Natural killer cell (primary cell): ENCODE measurements around the gene HELZ. TPM values are rescaled to one million over a fixed set of nuclear protein-coding genes. Genes with fewer than 3 reads are reported as not detected.

ENCODE experiments used
- ATAC-seq, 3 donors: fragments of 150-1000 bp in 2 of 3; fragments of 200-7000 bp in 1 of 3; cut with Tn5 transposase; 1 replicate in 1 of 3; 2 replicates in 2 of 3; pipeline ENCODE4 v1.10.0; 2021; ENCODE audit warnings: mild to moderate bottlenecking in 2 of 3, moderate library complexity in 2 of 3
- DNase-seq, 2 donors: peaks; one replicate each; pipeline versions ENCODE4 v3.0.0 to v3.0.0-alpha.2; 2013 to 2021; ENCODE audit warnings: mixed read lengths in 1 of 2
- H3K27ac ChIP-seq: one replicate; pipeline ENCODE4 v1.5.1; 2013; ENCODE audit warnings: mild to moderate bottlenecking, low read length
- H3K27me3 ChIP-seq: one replicate; pipeline ENCODE4 v1.6.1; 2013; ENCODE audit warnings: low read length; ENCODE audit not compliant: control insufficient read depth, insufficient read depth
- H3K36me3 ChIP-seq: one replicate; pipeline ENCODE4 v1.6.1; 2013; ENCODE audit warnings: low read length; ENCODE audit not compliant: control insufficient read depth, insufficient read depth
- H3K4me1 ChIP-seq: one replicate; pipeline ENCODE4 v1.6.1; 2013; ENCODE audit warnings: low read length; ENCODE audit not compliant: control insufficient read depth, insufficient read depth
- H3K4me3 ChIP-seq: one replicate; pipeline ENCODE4 v1.5.1; 2013; ENCODE audit warnings: low read length
- H3K9me3 ChIP-seq: one replicate; pipeline ENCODE4 v1.6.1; 2013; ENCODE audit warnings: low read length; ENCODE audit not compliant: control insufficient read depth, insufficient read depth
- H3K27ac Mint-ChIP-seq, 2 donors: one replicate each; pipeline ENCODE4 v1.8.0; 2022; ENCODE audit warnings: mild to moderate bottlenecking in 2 of 2, mixed read lengths in 2 of 2, moderate library complexity in 1 of 2
- H3K27me3 Mint-ChIP-seq, 2 donors: one replicate each; pipeline ENCODE4 v1.8.0; 2022; ENCODE audit warnings: low read depth in 2 of 2, mixed read lengths in 2 of 2
- H3K36me3 Mint-ChIP-seq: one replicate; pipeline ENCODE4 v1.8.0; 2022; ENCODE audit warnings: mixed read lengths
- H3K4me1 Mint-ChIP-seq, 2 donors: one replicate each; pipeline ENCODE4 v1.8.0; 2022; ENCODE audit warnings: mixed read lengths in 2 of 2
- H3K4me3 Mint-ChIP-seq: one replicate; pipeline ENCODE4 v1.8.0; 2022; ENCODE audit warnings: mild to moderate bottlenecking, moderate library complexity, mixed read lengths
- H3K9me3 Mint-ChIP-seq, 2 donors: one replicate each; pipeline ENCODE4 v1.8.0; 2022; ENCODE audit warnings: mixed read lengths in 2 of 2
- WGBS: methylation state at CpG from one replicate; pipeline ENCODE4 v1.1.7; 2013; ENCODE audit warnings: missing lambda C conversion rate; ENCODE audit not compliant: insufficient coverage; 5-methylcytosine and 5-hydroxymethylcytosine counted together
- intact Hi-C: fragments of 100-400 bp; cut with micrococcal nuclease; formaldehyde crosslinking; loops from one replicate; pipeline ENCODE4 v1.14.2; 2022
- total RNA-seq, 4 donors: library from RNA; stranded (reverse); fragments of 120-200 nt in 1 of 4; gene quantifications; one replicate each; pipeline versions ENCODE4 v1.2.3 to v1.2.4, GENCODE V29; 2013 to 2022
- TF ChIP-seq, protein P1 (sequence below): fragments of 200-600 bp; IDR thresholded peaks from one replicate; pipeline ENCODE4 v1.8.0; 2022; ENCODE audit warnings: antibody characterized with exemption

HELZ gene
- total RNA-seq, 3 donors from 2014 or later (not counting 1 experiment from before 2014, with no cell fraction given), result 274 to 355 (median 292) TPM

DNA sequence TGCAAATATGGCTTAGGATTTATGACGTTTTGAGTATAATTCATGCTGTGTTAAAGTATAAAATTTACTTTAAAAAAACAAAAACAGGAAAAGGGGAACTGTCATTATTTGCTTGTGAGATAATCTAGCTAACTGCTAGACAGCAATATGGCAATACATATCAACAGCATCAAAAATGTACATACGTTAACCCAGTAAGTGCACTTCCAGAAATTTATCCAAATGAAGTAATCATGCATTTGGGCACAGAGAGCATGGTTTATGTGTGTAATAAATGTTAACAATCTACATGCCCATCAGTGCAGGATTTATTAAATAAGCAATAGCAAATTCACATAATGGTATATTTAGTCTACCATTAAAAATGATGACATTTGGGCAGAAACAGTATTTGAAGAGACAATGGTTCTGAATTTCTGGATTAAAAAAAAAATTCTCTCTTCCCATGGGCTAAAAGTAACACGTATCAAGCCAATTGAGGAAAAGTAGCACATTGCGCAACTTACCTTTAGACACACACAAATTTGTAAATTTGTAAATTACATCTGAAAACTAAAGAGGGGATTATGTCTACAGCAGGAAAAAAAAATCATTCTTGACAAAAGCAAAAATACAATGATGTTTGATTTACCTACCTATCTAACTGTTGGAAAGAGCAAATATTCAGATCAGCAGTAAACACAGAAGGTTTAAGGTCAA is 120.4 kb downstream of the HELZ start:
- H3K36me3 ChIP-seq, result peaks cover 59% of the 10 kb centered on the region
- intact Hi-C loops, result no loop called here
- TF ChIP-seq, protein P1, sequence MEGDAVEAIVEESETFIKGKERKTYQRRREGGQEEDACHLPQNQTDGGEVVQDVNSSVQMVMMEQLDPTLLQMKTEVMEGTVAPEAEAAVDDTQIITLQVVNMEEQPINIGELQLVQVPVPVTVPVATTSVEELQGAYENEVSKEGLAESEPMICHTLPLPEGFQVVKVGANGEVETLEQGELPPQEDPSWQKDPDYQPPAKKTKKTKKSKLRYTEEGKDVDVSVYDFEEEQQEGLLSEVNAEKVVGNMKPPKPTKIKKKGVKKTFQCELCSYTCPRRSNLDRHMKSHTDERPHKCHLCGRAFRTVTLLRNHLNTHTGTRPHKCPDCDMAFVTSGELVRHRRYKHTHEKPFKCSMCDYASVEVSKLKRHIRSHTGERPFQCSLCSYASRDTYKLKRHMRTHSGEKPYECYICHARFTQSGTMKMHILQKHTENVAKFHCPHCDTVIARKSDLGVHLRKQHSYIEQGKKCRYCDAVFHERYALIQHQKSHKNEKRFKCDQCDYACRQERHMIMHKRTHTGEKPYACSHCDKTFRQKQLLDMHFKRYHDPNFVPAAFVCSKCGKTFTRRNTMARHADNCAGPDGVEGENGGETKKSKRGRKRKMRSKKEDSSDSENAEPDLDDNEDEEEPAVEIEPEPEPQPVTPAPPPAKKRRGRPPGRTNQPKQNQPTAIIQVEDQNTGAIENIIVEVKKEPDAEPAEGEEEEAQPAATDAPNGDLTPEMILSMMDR, result no peak
- Mint-ChIP-seq H3K4me3 (no peak overlapping the region), H3K27me3 (no peaks in the 10 kb centered on the region), H3K4me1 (peaks cover 10 to 14% of the 10 kb centered on the region in 2 donors), H3K27ac (peak overlapping the region; percentile 3 to 36), H3K9me3 (no peaks in the 10 kb centered on the region), H3K36me3 (no peaks in the 10 kb centered on the region)
- H3K4me3 ChIP-seq, result no peak overlapping the region
- no peak for DNase-seq
- no peaks in the 10 kb centered on the region for H3K27me3 ChIP-seq
- no peaks in the 10 kb centered on the region for H3K4me1 ChIP-seq
- no peak overlapping the region for H3K27ac ChIP-seq
- ATAC-seq, result no peak
- WGBS, result 100% methylated on average over 1 of the region's 4 CpGs
- no peaks in the 10 kb centered on the region for H3K9me3 ChIP-seq

DNA sequence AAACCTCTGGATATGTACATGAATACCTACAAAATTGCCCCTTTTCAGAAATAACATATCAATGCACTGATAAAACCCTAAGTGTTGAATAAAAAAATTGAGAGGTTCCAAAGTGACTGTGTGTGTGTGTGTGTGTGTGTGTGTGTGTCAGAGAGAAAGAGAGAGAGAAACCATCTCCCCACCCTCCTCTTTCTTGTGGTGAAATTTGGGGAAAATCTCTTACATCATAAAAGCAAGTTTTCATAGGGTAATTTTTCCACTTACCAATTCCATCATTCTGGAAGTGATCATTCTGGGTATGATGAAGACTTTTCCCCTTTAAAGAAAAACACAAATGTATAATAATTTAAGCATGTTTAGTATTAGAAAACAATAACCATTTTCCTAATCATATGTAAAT is 121.3 kb downstream of the HELZ start:
- no peaks in the 10 kb centered on the region for H3K27me3 Mint-ChIP-seq
- H3K9me3 Mint-ChIP-seq, result no peaks in the 10 kb centered on the region
- ATAC-seq, result no peak
- DNase-seq, result peak in 1 of 2 donors; percentile 17
- H3K36me3 Mint-ChIP-seq, result peaks cover 7% of the 10 kb centered on the region
- intact Hi-C loops, result no loop called here
- Histone ChIP-seq H3K27ac (no peak overlapping the region), H3K36me3 (peaks cover 65% of the 10 kb centered on the region), H3K4me3 (no peak overlapping the region), H3K27me3 (no peaks in the 10 kb centered on the region), H3K4me1 (no peaks in the 10 kb centered on the region), H3K9me3 (no peaks in the 10 kb centered on the region)
- H3K27ac Mint-ChIP-seq, result no peak overlapping the region
- H3K4me3 Mint-ChIP-seq, result no peak overlapping the region
- peaks cover 10 to 13% of the 10 kb centered on the region in 2 donors for H3K4me1 Mint-ChIP-seq
- TF ChIP-seq, protein P1, result no peak

DNA sequence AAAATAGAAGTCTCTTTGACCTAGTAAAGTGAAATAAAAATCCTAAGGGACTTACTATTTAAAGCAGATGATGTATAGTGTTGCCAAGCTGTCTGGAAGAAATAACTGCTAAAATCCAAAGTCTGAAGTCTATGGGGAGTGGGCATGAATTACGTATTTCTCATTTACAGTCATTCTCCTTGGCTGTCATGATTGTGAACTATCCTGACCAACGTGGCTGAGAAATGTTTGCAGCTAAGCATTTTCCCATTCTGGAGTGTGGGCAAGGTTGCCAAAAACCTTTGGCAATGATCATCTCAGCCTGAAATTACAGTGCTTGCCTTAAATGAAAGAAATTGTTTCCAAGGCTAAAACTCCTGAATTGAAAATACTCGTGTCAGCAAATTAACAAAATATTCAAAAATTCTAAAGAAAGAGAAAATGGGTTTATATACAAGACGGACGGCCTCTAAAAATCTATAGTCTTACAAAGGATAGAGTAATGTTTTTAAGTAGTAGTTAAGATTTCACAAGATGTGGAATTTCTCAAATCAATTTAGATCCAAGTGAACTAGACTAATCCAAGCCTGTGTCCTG is 123.6 kb downstream of the HELZ start:
- H3K27ac ChIP-seq, result no peak overlapping the region
- Mint-ChIP-seq H3K4me1 (peaks cover 3 to 5% of the 10 kb centered on the region in 2 donors), H3K27ac (peak overlapping the region in 1 of 2 donors; percentile 51), H3K36me3 (peaks cover 11% of the 10 kb centered on the region), H3K4me3 (no peak overlapping the region), H3K27me3 (no peaks in the 10 kb centered on the region), H3K9me3 (peaks cover under 1 to 1% of the 10 kb centered on the region in 2 donors)
- no peaks in the 10 kb centered on the region for H3K9me3 ChIP-seq
- DNase-seq (no peak), ATAC-seq (no peak)
- H3K36me3 ChIP-seq, result peaks cover 68% of the 10 kb centered on the region
- TF ChIP-seq, protein P1, result no peak
- intact Hi-C loops, result no loop called here
- WGBS, result 100% methylated on average over 2 of the region's 5 CpGs
- no peak overlapping the region for H3K4me3 ChIP-seq
- H3K27me3 ChIP-seq, result no peaks in the 10 kb centered on the region
- H3K4me1 ChIP-seq, result no peaks in the 10 kb centered on the region
